Natural killer cell treated with Interleukin-12 subunit alpha and Interleukin-12 subunit beta and Interleukin-15 and Interleukin-18, amount 100 ng/mL, for 72 hours (primary cell): ENCODE results near the gene LDB2. TPM values are rescaled to one million over a fixed set of nuclear protein-coding genes. Genes with fewer than 3 reads are reported as not detected.
"Not testable (repeated sequence)": the region's sequence is repeated elsewhere in the genome, so short reads cannot be mapped to it uniquely, and the experiment has no call there.

Source experiments
- ATAC-seq, 2 donors: fragments of 150-1000 bp; cut with Tn5 transposase in 1 of 2; sonication (Bioruptor Pico), chemical (Tn5 transposase) in 1 of 2; 2 replicates each; pipeline ENCODE4 v1.10.0; 2021
- DNase-seq: peaks from one replicate; pipeline ENCODE4 v3.0.0; 2022; ENCODE audit warnings: low spot score
- H3K27ac Mint-ChIP-seq, 2 donors: 1 replicate in 1 of 2; 2 replicates in 1 of 2; pipeline ENCODE4 v1.8.0; 2022; ENCODE audit warnings: mixed read lengths in 2 of 2, mild to moderate bottlenecking in 1 of 2, moderate library complexity in 1 of 2
- H3K27me3 Mint-ChIP-seq, 2 donors: 1 replicate in 1 of 2; 2 replicates in 1 of 2; pipeline ENCODE4 v1.8.0; 2022; ENCODE audit warnings: mixed read lengths in 2 of 2
- H3K36me3 Mint-ChIP-seq: one replicate; pipeline ENCODE4 v1.8.0; 2022; ENCODE audit warnings: mixed read lengths
- H3K4me1 Mint-ChIP-seq, 2 donors: 1 replicate in 1 of 2; 2 replicates in 1 of 2; pipeline ENCODE4 v1.8.0; 2022; ENCODE audit warnings: low read depth in 2 of 2, mixed read lengths in 2 of 2, mild to moderate bottlenecking in 1 of 2
- H3K4me3 Mint-ChIP-seq: one replicate; pipeline ENCODE4 v1.8.0; 2022; ENCODE audit warnings: mixed read lengths
- H3K9me3 Mint-ChIP-seq: 2 replicates; pipeline ENCODE4 v1.8.0; 2022; ENCODE audit warnings: mixed read lengths
- total RNA-seq, 2 donors: library from RNA; stranded (reverse); gene quantifications; one replicate each; pipeline ENCODE4 v1.2.3, GENCODE V29; 2022

LDB2 gene
- total RNA-seq, 2 donors from 2014 or later = 0.64 to 1.4 TPM

DNA sequence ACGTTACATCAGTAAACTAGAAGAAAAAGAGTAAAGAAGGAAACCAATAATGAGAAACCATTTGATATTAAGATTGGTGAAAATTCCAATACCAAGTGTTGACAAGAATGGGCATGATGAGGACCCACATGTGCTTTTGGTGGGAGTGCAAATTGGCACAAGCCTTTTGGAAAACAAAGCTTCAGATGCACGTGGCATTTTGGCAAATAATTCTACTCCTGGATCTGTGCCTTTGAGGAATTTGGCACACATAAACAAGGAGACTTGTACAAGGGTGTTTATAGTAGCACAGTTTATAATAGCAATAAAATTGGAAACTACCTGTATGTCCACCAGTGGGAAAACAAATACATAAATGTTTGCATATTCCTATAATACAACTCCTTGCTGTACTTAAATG, 347.9 kb downstream of the LDB2 start:
- no peak for DNase-seq
- no peaks in the 10 kb centered on the region for H3K27me3 Mint-ChIP-seq
- no peaks in the 10 kb centered on the region for H3K36me3 Mint-ChIP-seq
- no peak overlapping the region for H3K27ac Mint-ChIP-seq
- H3K4me1 Mint-ChIP-seq = no peaks in the 10 kb centered on the region
- H3K9me3 Mint-ChIP-seq = peaks cover 3% of the 10 kb centered on the region
- no peak for ATAC-seq
- no peak overlapping the region for H3K4me3 Mint-ChIP-seq

DNA sequence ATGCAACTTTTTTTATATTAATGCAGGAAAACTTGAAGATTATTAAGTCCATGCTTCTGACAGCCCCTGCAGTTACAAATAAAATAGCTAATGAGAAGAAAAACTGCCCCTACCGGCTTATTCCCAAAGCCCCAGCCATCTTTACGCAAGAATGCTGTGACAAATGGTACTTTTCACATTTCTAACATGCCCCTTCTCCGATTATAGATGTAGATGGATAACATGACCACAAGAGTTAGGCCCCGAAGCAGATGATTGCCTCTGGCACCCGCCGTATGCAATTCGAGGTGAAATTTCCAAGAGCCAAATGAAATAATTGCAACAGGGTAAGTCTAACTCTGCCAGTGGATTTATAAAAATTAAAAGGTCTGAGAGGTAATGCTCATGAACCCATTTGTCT, 352.8 kb downstream of the LDB2 start:
- ATAC-seq = no peak
- H3K27me3 Mint-ChIP-seq = no peaks in the 10 kb centered on the region
- no peaks in the 10 kb centered on the region for H3K36me3 Mint-ChIP-seq
- H3K27ac Mint-ChIP-seq = no peak overlapping the region
- DNase-seq = no peak
- no peaks in the 10 kb centered on the region for H3K9me3 Mint-ChIP-seq
- H3K4me3 Mint-ChIP-seq = no peak overlapping the region
- H3K4me1 Mint-ChIP-seq = no peaks in the 10 kb centered on the region

DNA sequence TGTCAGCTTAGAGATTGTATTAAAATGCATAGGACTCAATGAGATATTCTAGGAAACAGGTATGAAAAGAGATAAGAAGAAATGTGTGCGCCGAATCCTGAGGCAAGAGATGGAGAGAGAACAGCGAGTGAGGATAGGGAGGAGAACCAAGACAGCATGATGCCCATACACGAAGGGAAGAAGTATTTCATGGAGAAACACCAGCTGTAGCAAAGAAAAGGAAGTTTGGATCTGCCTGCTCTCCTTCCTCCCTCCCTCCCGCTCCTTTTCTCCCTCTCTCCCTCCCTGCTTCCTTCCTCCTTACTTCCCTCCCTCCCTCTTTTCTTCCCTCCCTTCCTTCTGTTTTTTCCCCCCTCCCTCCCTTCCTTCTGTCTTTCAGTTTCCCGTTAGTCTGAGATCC, 353.6 kb downstream of the LDB2 start:
- DNase-seq (no peak), ATAC-seq (no peak)
- H3K27ac Mint-ChIP-seq = no peak overlapping the region
- no peaks in the 10 kb centered on the region for H3K36me3 Mint-ChIP-seq
- H3K4me3 Mint-ChIP-seq = no peak overlapping the region
- H3K9me3 Mint-ChIP-seq = no peaks in the 10 kb centered on the region
- H3K4me1 Mint-ChIP-seq = no peaks in the 10 kb centered on the region
- H3K27me3 Mint-ChIP-seq = no peaks in the 10 kb centered on the region

DNA sequence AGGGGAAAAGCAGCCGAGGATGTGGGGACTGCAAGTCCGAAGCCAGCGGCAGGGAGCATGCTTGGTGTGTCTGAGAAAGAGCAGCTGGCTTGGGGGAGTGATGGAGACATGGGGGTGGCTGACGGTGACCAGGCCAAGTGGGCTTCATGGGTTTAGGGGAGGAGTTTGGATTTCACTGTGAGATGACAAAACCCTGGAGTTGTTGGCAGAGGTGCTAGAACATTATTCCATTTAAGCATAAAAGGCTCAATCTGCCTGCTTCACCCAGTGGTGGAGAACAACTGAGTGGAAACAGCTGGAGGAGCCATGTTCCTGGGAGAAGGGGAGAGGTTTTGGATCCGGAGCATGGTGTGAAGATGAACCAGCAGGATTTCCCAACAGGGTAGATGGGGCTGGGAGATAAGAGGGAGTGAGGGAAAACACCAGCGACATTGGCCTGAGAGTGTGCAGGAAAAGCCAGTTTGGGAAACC, 354.2 kb downstream of the LDB2 start:
- Mint-ChIP-seq H3K4me3 (no peak overlapping the region), H3K36me3 (no peaks in the 10 kb centered on the region), H3K27ac (no peak overlapping the region), H3K9me3 (no peaks in the 10 kb centered on the region), H3K27me3 (no peaks in the 10 kb centered on the region), H3K4me1 (no peaks in the 10 kb centered on the region)
- no peak for ATAC-seq
- DNase-seq = no peak

- Mint-ChIP-seq H3K27ac (no peak overlapping the region), H3K36me3 (no peaks in the 10 kb centered on the region), H3K9me3 (no peaks in the 10 kb centered on the region), H3K27me3 (no peaks in the 10 kb centered on the region), H3K4me1 (no peaks in the 10 kb centered on the region), H3K4me3 (no peak overlapping the region)
- ATAC-seq (no peak), DNase-seq (no peak)
Observed at GRCh38 chr4:16537926-16538325, 360.5 kb downstream of the LDB2 start.

DNA sequence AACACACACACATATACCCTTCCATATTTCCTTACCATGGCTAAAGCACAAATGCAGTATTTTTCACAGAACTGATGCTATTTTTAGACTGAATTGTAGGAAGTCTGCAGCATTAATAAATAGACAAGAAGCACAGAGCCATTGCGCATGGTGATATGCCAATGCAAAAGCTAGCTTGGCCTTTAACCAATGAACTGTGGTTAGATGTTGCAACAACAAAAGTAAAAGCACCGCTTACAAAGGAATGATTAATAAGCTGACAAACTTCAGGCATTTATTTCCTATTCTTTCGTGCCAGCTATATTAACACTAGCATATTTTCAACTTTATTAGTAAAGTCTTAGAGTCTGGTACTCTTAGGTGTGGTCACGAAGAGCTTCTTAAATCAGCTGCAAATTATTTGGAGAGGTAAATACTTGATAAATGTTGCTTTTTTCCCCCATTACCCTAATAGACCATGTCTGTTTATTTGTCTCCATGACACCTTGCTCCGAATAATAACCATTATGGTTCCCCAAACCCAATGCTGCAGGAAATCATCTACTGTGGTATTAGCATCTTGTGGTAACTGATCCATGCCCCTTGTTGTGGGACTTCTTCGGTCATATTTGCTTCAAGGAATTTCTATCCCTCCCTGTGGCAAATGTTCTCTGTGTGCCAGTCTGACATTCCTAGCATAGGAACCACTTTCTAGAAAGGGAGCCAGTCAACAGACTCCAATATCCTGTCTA, 366.0 kb downstream of the LDB2 start:
- Mint-ChIP-seq H3K36me3 (no peaks in the 10 kb centered on the region), H3K4me1 (peaks cover 0 to 4% of the 10 kb centered on the region in 2 donors), H3K27me3 (no peaks in the 10 kb centered on the region), H3K9me3 (no peaks in the 10 kb centered on the region), H3K27ac (no peak overlapping the region), H3K4me3 (no peak overlapping the region)
- ATAC-seq (no peak), DNase-seq (no peak)

- no peaks in the 10 kb centered on the region for H3K9me3 Mint-ChIP-seq
- no peaks in the 10 kb centered on the region for H3K27me3 Mint-ChIP-seq
- H3K4me3 Mint-ChIP-seq = no peak overlapping the region
- H3K27ac Mint-ChIP-seq = no peak overlapping the region
- no peak for DNase-seq
- no peaks in the 10 kb centered on the region for H3K36me3 Mint-ChIP-seq
- H3K4me1 Mint-ChIP-seq = peaks cover 0 to 4% of the 10 kb centered on the region in 2 donors
- ATAC-seq = no peak
Observed at GRCh38 chr4:16530688-16531635, 367.5 kb downstream of the LDB2 start.

GRCh38 chr4:16524911-16525554, 373.4 kb downstream of the LDB2 start:
- Mint-ChIP-seq H3K36me3 (no peaks in the 10 kb centered on the region), H3K9me3 (no peaks in the 10 kb centered on the region), H3K4me3 (no peak overlapping the region), H3K27me3 (no peaks in the 10 kb centered on the region), H3K4me1 (no peaks in the 10 kb centered on the region), H3K27ac (no peak overlapping the region)
- ATAC-seq (no peak), DNase-seq (no peak)

GRCh38 chr4:16524406-16524805, 374.0 kb downstream of the LDB2 start:
- Mint-ChIP-seq H3K36me3 (no peaks in the 10 kb centered on the region), H3K9me3 (no peaks in the 10 kb centered on the region), H3K4me1 (no peaks in the 10 kb centered on the region), H3K27me3 (no peaks in the 10 kb centered on the region), H3K4me3 (no peak overlapping the region), H3K27ac (no peak overlapping the region)
- no peak for ATAC-seq
- DNase-seq = no peak

- H3K4me1 Mint-ChIP-seq, ATAC-seq, H3K36me3 Mint-ChIP-seq, H3K4me3 Mint-ChIP-seq, H3K9me3 Mint-ChIP-seq, DNase-seq, H3K27me3 Mint-ChIP-seq, H3K27ac Mint-ChIP-seq: not testable (repeated sequence)
Observed at GRCh38 chr4:16523526-16523925, 374.9 kb downstream of the LDB2 start.

DNA sequence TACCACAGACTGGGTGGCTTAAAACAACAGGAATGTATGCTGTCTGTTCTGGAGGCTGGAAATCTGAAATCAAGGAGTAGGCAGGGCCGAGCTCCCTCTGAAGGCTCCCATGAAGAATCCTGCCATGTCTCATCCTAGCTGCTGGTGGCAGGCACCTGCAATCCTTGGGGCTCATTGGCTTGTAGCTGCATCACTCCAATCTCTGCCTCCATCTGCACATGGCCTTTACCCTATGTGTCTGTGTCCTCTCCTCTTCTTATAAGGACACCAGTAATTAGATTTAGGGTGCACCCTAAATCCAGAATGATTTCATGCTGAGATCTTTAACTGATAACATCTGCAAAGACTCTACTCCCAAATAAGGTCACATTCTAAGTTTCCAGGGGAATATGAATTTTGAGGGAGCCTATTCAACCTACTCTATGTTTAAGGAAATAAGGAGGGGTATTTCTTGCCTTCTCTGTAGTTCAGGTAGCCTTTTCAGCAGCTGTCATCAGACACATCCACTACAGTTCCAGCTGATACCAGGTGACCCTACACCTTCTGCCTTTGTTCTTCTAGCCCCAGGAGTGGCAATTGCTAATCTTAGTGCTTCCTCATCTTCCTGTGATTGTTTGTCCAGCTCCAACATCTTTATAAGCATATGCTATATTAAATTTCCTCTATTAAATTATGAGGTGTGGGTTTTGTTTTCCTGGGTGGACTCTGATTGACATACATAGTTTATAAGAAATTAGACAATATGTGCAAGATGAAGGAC, 377.1 kb downstream of the LDB2 start:
- no peak for DNase-seq
- ATAC-seq = no peak
- Mint-ChIP-seq H3K9me3 (no peaks in the 10 kb centered on the region), H3K4me3 (no peak overlapping the region), H3K36me3 (no peaks in the 10 kb centered on the region), H3K4me1 (no peaks in the 10 kb centered on the region), H3K27me3 (no peaks in the 10 kb centered on the region), H3K27ac (no peak overlapping the region)

DNA sequence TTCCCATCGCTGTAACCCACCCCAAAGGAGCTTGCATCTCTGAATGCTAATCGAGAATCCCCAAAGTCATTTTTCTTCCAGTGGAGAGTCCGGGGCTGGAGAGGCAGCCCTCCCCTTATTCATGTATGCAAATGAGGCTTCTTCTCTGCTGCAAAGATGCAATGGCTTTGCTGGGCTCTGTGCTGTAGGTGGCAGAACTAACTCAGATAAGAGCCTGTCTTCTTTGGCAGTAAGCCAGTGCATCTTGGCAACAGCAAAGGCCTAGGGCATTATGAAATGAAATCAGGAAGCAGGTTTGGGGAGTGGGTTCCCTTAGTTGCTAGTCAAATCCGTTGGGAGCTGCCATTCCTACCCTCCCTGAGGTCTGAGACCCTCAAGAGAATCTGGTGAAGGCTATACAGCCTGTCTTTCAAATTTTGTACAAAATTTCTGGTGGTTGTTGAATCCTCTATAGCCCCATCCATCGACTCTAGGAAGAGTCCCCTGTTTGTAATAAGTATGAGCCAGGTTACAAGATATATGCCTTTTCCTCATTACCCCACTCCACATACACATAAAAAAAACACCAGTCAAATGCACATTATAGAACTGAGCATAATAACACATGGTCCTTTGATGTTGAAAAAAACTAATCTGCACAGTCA, 381.5 kb downstream of the LDB2 start:
- DNase-seq = no peak
- ATAC-seq = no peak
- no peaks in the 10 kb centered on the region for H3K27me3 Mint-ChIP-seq
- no peak overlapping the region for H3K27ac Mint-ChIP-seq
- no peak overlapping the region for H3K4me3 Mint-ChIP-seq
- H3K36me3 Mint-ChIP-seq = no peaks in the 10 kb centered on the region
- no peaks in the 10 kb centered on the region for H3K4me1 Mint-ChIP-seq
- no peaks in the 10 kb centered on the region for H3K9me3 Mint-ChIP-seq

DNA sequence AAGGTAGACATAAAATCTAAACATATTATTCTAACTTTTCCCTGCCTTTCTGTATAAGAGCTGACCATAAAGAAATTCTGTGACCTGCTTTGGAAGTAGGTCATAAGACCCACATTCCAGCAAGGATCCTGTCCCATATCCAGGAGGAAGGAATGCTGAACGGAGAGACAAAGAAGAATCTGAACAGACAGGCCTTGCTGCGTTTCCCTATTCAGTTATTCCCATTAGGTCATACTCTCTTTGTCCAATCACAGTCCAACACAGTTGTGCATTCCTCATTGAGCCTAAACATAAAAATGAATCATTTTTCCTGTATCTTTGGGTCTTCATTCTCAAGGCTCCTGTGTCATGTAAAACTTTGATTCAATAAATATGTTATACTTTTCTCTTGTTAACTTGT, 384.6 kb downstream of the LDB2 start:
- H3K9me3 Mint-ChIP-seq = no peaks in the 10 kb centered on the region
- no peaks in the 10 kb centered on the region for H3K4me1 Mint-ChIP-seq
- DNase-seq = no peak
- H3K27ac Mint-ChIP-seq = no peak overlapping the region
- H3K27me3 Mint-ChIP-seq = no peaks in the 10 kb centered on the region
- peaks cover 5% of the 10 kb centered on the region for H3K36me3 Mint-ChIP-seq
- ATAC-seq = no peak
- H3K4me3 Mint-ChIP-seq = no peak overlapping the region
